D721Med (cell line): ENCODE measurements around the gene AIF1.

Experiments
- DNase-seq: peaks from one replicate; pipeline ENCODE4 v3.0.0; 2011; ENCODE audit warnings: low spot score; ENCODE audit not compliant: insufficient read length
- FAIRE-seq: peaks from 2 replicates; lab custom pipeline; 2011; peaks lifted over from hg19 to GRCh38; lab: Jason Lieb, UNC
- TF ChIP-seq, protein P1 (sequence below): IDR thresholded peaks from 2 replicates; pipeline ENCODE4 v1.5.1; 2012; ENCODE audit warnings: mild to moderate bottlenecking, control low read depth; ENCODE audit not compliant: insufficient read depth; ENCODE audit errors: missing control alignments

Gene AIF1

DNA sequence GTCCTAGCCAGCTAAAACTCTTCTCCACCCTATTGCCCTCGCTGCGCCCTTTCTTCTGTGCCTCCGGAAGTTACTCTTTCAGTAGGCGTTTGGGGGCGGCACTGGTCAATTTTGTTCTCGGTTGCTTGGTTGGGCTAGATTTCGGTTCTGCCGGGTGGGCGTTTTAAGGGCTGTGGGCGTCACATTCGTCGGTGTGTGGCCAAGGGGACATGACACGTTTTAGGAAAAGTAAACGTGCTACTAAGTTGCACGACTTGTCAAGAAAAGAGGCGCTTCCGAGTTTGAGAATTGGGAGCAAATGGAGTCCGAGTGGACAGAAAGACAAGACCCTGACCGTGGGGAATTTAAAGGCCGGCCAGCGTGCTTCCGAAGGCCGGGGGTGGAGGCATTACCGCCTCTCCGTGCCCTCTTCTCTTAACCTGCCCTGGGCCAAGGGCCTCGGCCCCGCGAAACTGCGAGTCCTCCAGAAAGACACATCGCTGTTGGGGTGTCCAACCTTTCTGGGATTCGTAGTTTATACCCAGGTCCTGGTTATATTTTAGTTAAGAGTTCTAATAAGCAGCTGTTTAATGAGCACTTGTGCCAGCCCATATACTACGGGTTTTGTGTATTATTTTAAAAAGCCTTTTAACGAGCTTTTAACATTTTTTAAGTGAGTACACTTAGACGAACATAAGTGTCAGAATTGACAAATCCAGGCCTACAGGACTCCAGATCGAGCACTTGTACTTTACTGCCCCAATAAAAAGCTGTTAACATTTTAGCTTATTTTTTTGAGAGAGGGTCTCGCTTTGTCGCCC is 38.1 kb downstream of the AIF1 start:
- DNase-seq (peak; percentile 84), FAIRE-seq (no peak)
- TF ChIP-seq, protein P1, sequence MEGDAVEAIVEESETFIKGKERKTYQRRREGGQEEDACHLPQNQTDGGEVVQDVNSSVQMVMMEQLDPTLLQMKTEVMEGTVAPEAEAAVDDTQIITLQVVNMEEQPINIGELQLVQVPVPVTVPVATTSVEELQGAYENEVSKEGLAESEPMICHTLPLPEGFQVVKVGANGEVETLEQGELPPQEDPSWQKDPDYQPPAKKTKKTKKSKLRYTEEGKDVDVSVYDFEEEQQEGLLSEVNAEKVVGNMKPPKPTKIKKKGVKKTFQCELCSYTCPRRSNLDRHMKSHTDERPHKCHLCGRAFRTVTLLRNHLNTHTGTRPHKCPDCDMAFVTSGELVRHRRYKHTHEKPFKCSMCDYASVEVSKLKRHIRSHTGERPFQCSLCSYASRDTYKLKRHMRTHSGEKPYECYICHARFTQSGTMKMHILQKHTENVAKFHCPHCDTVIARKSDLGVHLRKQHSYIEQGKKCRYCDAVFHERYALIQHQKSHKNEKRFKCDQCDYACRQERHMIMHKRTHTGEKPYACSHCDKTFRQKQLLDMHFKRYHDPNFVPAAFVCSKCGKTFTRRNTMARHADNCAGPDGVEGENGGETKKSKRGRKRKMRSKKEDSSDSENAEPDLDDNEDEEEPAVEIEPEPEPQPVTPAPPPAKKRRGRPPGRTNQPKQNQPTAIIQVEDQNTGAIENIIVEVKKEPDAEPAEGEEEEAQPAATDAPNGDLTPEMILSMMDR = peak; percentile 30

DNA sequence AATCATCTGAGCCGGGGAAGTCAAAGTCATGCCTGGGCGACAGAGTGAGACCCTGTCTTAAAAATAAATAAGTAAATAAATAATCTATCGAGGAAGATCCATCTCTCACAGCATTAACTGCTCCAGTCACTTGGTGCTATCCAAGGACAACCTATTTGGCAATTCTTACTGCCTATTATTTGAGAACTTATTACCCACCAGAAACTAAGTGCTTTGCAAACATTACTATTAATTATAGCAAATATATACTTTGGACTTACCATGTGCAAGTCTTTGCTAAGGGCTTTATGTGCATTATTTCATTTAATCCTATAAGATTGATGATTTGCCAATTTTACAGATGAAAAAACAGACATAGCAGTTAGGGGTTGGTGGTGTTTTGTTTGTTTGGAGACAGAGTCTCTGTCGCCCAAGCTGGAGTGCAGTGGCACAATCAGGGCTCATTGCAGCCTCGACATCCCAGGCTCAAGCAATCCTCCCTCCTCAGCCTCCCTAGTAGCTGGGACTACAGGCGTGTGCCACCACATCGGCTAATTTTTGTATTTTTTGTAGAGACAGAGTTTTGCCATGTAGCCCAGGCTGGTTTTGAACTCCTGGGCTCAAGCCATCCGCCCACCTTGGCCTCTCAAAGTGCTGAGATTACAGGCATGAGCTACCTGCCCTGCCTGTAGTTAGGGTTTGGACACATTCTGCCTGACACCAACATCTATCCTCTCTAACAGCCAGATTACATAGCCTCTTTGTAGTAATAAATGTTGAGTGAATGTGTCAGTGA is 39.7 kb downstream of the AIF1 start:
- FAIRE-seq (no peak), DNase-seq (no peak)
- TF ChIP-seq, protein P1 = no peak

DNA sequence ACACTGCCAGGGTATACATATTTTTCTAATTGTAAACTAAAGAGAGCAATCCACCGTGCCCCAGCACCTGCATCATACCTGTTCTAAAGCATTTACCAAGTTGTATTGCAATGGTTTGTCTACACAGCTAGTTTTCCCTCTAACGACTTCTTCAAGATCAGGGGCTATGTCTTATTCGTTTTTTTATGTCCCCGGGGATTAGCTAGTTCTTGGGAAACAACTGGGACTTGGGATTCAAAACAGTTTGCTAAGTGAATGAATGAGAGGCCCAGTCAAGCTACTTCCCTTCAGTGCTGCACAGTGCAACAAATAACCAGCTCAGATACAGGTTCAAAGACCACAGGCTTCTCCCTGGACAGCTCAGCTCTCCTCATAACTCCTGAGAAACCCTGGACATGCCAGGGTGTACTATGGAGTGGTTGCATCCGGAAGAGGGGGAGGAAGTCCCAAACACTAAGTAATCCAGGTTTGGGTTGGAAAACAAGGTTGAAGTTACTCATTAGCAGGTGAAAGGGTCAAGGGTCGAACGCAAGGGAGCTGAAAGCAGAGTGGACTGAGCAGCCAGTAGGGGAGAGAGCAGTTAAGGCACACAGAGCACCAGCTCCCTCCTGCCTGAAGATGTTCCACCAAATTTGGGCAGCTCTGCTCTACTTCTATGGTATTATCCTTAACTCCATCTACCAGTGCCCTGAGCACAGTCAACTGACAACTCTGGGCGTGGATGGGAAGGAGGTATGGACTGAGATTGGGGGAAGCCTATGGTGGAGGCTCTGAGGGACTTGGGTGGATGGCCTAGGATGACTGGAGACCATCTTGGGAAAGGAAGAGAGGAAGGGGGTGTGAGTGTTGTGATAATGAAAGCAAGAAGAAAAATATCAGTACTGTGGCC is 40.6 kb downstream of the AIF1 start, which contains the start of gene APOM:
TSS of gene APOM (plus strand) at position 546 of the 889 bp plus-strand sequence. CDS start at position 619, 73 bp downstream.
- no peak for DNase-seq
- FAIRE-seq = no peak
- TF ChIP-seq, protein P1 = no peak

DNA sequence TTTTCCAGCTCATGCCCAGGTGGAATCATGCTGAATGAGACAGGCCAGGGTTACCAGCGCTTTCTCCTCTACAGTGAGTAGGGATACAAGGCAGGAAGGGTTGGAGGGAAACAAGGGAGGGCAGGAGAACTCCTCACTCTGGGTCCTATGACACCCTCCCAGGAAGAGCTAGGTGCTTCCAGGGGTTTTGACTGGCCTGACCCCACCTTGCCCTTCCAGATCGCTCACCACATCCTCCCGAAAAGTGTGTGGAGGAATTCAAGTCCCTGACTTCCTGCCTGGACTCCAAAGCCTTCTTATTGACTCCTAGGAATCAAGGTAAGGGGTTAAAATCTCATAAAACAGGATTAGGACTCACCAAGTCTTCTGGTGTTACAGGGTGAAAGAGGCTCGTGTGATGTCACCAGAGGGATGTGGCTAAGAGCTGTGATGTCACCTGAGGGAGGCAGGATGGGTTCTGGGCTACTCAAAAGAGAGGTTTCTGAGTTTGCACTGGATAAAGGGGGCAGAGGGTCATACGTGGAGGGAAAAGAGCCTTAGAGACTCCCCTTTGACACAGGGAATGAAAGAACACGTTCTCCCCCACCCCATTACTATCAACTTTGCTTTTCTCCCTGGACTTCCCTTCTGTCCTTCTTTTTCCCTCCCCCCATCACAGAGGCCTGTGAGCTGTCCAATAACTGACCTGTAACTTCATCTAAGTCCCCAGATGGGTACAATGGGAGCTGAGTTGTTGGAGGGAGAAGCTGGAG is 42.5 kb downstream of the AIF1 start:
- no peak for FAIRE-seq
- no peak for DNase-seq
- TF ChIP-seq, protein P1 = no peak

DNA sequence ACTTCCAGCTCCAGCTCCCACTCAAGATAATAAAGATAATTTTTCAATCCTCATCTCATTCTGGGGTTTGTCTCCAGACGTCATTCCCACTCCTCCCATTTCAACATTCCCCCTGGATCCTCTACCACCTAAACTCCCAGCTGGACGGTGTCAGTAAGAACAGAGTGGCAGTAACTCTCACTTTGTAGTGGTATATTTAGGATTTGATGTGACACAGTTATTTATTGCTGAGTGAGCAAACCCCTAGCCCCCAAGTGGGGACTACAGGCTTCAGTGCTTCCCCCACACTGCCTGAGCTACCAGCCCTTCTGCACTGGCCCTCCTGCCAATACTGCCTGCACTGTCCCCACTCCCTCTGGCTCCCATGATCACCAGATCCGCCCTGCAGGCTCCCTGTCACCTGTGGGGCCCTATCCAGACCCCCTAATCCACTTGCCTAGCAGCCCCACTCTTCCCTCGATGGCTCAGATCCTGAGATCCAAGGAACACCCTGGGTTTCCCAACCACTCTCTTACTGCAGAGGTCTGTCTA is 43.2 kb downstream of the AIF1 start:
- no peak for DNase-seq
- TF ChIP-seq, protein P1 = no peak
- FAIRE-seq = no peak
